Endothelial cell of umbilical vein (primary cell): ENCODE results near the gene SLC35F3. TPM values are rescaled to one million over a fixed set of nuclear protein-coding genes. Genes with fewer than 3 reads are reported as not detected.

Experiments
- BruUV-seq: library from RNA; stranded (reverse); fragments of 400-500 nt; replicated peaks from 2 replicates; lab custom pipeline; 2021; lab: Mats Ljungman, UMichigan
- CTCF ChIA-PET: fragments of 300-600, 350-600 bp; sonication (Branson Sonifier 250); formaldehyde crosslinking; loops from one replicate; lab custom pipeline; 2021; ENCODE audit warnings: antibody characterized with exemption, inconsistent platforms; lab: Charles Lee
- POLR2A ChIA-PET: fragments of 300-600, 350-600 bp; sonication (Branson Sonifier 250); formaldehyde crosslinking; loops from one replicate; lab custom pipeline; 2021; ENCODE audit warnings: antibody characterized with exemption, inconsistent platforms; lab: Charles Lee
- DNase-seq: peaks from one replicate; pipeline ENCODE4 v3.0.0-alpha.2; 2011; ENCODE audit warnings: low read depth, low spot score
- FAIRE-seq: peaks from 2 replicates; lab custom pipeline; 2011; peaks lifted over from hg19 to GRCh38; lab: Jason Lieb, UNC
- H2AFZ ChIP-seq: 2 replicates; pipeline ENCODE4 v1.6.0; 2012; ENCODE audit warnings: low read depth, low read length, control low read depth, inconsistent platforms
- H3K27ac ChIP-seq: 2 replicates; pipeline ENCODE4 v1.5.1; 2011; ENCODE audit warnings: low read depth, mild to moderate bottlenecking, control low read depth, low read length, moderate library complexity; ENCODE audit not compliant: insufficient read depth
- H3K27me3 ChIP-seq, 2 experiments: 2 replicates each; pipeline versions ENCODE4 v1.6.0 to v1.6.1; 2011; ENCODE audit warnings: low read length in 2 of 2, mixed read lengths in 1 of 2; ENCODE audit not compliant: control insufficient read depth in 2 of 2, insufficient read depth in 2 of 2
- H3K36me3 ChIP-seq, 2 experiments: 2 replicates in 1 of 2; 3 replicates in 1 of 2; pipeline ENCODE4 v1.5.1; 2011; ENCODE audit warnings: low read length in 2 of 2, mild to moderate bottlenecking in 1 of 2, moderate library complexity in 1 of 2; ENCODE audit not compliant: control insufficient read depth in 2 of 2, insufficient read depth in 2 of 2; ENCODE audit errors: extremely low read depth in 1 of 2
- H3K4me1 ChIP-seq: 3 replicates; pipeline ENCODE4 v1.5.1; 2011; ENCODE audit warnings: mild to moderate bottlenecking, low read length; ENCODE audit not compliant: control insufficient read depth, insufficient read depth; ENCODE audit errors: extremely low read depth
- H3K4me2 ChIP-seq: 2 replicates; pipeline ENCODE4 v1.6.1; 2011; ENCODE audit warnings: low read length, control low read depth, mixed read lengths; ENCODE audit not compliant: insufficient read depth
- H3K4me3 ChIP-seq, 3 experiments: fragments of 200-600 bp in 1 of 3; sonication (generic), shearing (Covaris generic) in 1 of 3; replicated peaks in 1 of 3; 2 replicates each; pipeline ENCODE4 v1.5.1; 2011 to 2016; ENCODE audit warnings: control low read depth in 3 of 3, low read length in 3 of 3, mild to moderate bottlenecking in 2 of 3, inconsistent platforms in 1 of 3, low read depth in 1 of 3, moderate library complexity in 1 of 3; ENCODE audit not compliant: insufficient read depth in 1 of 3
- H3K79me2 ChIP-seq: 2 replicates; pipeline ENCODE4 v1.6.0; 2012; ENCODE audit warnings: low read length, inconsistent platforms; ENCODE audit not compliant: control insufficient read depth, insufficient read depth
- H3K9ac ChIP-seq: replicated peaks from 2 replicates; pipeline ENCODE3; 2011; ENCODE audit warnings: low read length, control low read depth; ENCODE audit not compliant: insufficient read depth; ENCODE audit errors: extremely low read depth
- H3K9me1 ChIP-seq: replicated peaks from 3 replicates; pipeline ENCODE4 v1.6.0; 2011; ENCODE audit warnings: mild to moderate bottlenecking, low read length; ENCODE audit not compliant: control insufficient read depth, insufficient read depth; ENCODE audit errors: extremely low read depth
- H3K9me3 ChIP-seq: replicated peaks from 2 replicates; pipeline ENCODE4 v1.5.1; 2012; ENCODE audit warnings: low read length, inconsistent platforms; ENCODE audit not compliant: control insufficient read depth, insufficient read depth
- H4K20me1 ChIP-seq: replicated peaks from 2 replicates; pipeline ENCODE3; 2011; ENCODE audit warnings: mild to moderate bottlenecking, low read length; ENCODE audit not compliant: control insufficient read depth, insufficient read depth; ENCODE audit errors: extremely low read depth
- EZH2 ChIP-seq: IDR thresholded peaks from 2 replicates; pipeline ENCODE4 v1.6.1; 2012; ENCODE audit warnings: borderline replicate concordance, low read depth, mild to moderate bottlenecking, moderate library complexity, low read length, inconsistent platforms; ENCODE audit not compliant: severe bottlenecking
- FOS ChIP-seq: IDR thresholded peaks from 2 replicates; pipeline ENCODE4 v1.6.1; 2011; ENCODE audit warnings: mild to moderate bottlenecking, low read length, moderate library complexity, borderline replicate concordance; ENCODE audit not compliant: insufficient read depth
- GATA2 ChIP-seq: IDR thresholded peaks from 2 replicates; pipeline ENCODE4 v1.7.0; 2011; ENCODE audit warnings: low read depth, mild to moderate bottlenecking, moderate library complexity, mixed read lengths, low read length; ENCODE audit not compliant: insufficient read length, insufficient read depth
- JUN ChIP-seq: IDR thresholded peaks from 2 replicates; pipeline ENCODE4 v1.6.1; 2011; ENCODE audit warnings: borderline replicate concordance, low read depth; ENCODE audit not compliant: insufficient read length, insufficient read depth
- MYC ChIP-seq: IDR thresholded peaks from one replicate; pipeline ENCODE4 v1.6.1; 2011; ENCODE audit warnings: mild to moderate bottlenecking, low read depth, low read length
- POLR2A ChIP-seq: IDR thresholded peaks from 2 replicates; pipeline ENCODE4 v1.6.1; 2012; ENCODE audit warnings: low read depth, mild to moderate bottlenecking, control low read depth, low read length
- POLR2AphosphoS5 ChIP-seq: IDR thresholded peaks from 2 replicates; pipeline ENCODE4 v1.6.1; 2012; ENCODE audit warnings: low read depth, mild to moderate bottlenecking, control low read depth, low read length, moderate library complexity; ENCODE audit not compliant: insufficient read depth
- dilution Hi-C: fragments of 300-500 bp; cut with MboI; formaldehyde crosslinking; loops from one replicate; pipeline ENCODE4 v1.15.0; 2019; ENCODE audit warnings: low sequenced_read_pairs; ENCODE audit not compliant: extremely low pct_ligation_motif_present
- intact Hi-C: fragments of 100-400 bp; cut with micrococcal nuclease; formaldehyde crosslinking; loops from one replicate; pipeline ENCODE4 v1.10.0; 2022
- polyA plus RNA-seq, 4 experiments: library from polyadenylated mRNA; depleted of rRNA in 3 of 4; stranded (reverse) in 3 of 4; unstranded in 1 of 4; fragments of >200 nt; gene quantifications; 2 replicates each; pipeline versions ENCODE4 v1.2.1 to v1.2.3, GENCODE V29; 2011 to 2012; ENCODE audit warnings: missing spikeins in 1 of 4
- total RNA-seq: library from RNA; stranded (reverse); gene quantifications from 2 replicates; pipeline ENCODE4 v1.2.3, GENCODE V29; 2021
- TF ChIP-seq, protein P1 (sequence below), 2 donors: IDR thresholded peaks; 1 replicate in 1 of 2; 2 replicates in 1 of 2; pipeline ENCODE4 v1.5.1; 2011; ENCODE audit warnings: low read length in 2 of 2, mild to moderate bottlenecking in 2 of 2, moderate library complexity in 2 of 2, control low read depth in 1 of 2, inconsistent platforms in 1 of 2, low read depth in 1 of 2; ENCODE audit not compliant: insufficient read depth in 1 of 2; ENCODE audit errors: extremely low read depth in 1 of 2
- TF ChIP-seq, protein P2 (sequence below): IDR thresholded peaks from 2 replicates; pipeline ENCODE4 v1.6.1; 2011; ENCODE audit not compliant: insufficient read depth, insufficient read length

SLC35F3 gene
- total and polyA plus RNA-seq, 2 donors (not counting 3 experiments of a cell fraction or from before 2014, with no cell fraction given), result not detected

DNA sequence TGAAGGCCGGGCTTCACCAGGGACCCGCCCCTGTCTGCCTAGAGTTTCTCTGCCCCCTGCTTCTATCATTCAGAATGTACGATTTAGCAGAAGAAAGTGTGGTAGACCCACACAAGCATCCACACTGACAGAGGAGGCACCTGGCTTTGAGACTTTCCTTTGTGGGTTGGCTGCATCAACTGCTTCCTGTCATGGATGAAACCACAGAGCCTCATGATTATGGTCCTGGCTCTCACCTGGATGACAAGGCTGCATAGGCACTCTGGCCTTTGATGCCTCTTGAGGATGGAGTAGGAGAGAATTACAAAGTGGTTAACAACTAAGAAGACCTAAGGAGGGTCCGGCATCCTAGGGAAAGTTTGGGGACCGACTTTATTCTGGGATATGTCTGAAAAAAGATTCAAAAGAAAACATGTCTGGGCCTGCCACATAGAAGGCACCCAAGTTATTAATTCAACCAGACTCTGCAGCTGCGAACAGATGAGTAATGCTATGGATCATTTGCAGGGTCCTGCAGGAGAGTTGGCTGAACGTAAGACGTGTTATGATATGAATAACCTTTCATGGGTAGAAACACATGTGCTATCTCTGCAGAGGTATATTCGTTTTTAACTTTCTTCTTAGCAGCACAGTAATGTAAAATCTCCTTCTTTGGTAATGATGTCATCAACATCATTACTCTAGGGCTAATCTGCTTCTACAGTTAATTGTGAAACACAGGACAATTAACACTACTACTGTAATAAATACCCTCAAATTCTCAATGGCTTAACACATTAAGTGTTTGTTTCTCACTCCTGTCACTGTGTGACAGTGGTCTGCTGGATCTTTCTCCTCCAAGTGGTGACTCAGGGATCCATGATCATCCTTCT, 136.2 kb downstream of the SLC35F3 start:
- dilution Hi-C loops (no loop called here), intact Hi-C loops (no loop called here)
- Histone ChIP-seq H3K9ac (no peak overlapping the region), H3K36me3 (no peaks in the 10 kb centered on the region), H3K4me1 (no peaks in the 10 kb centered on the region), H3K27ac (no peak overlapping the region), H3K9me3 (no peaks in the 10 kb centered on the region), H3K4me3 (no peak overlapping the region), H3K4me2 (no peak overlapping the region), H3K27me3 (no peaks in the 10 kb centered on the region), H2AFZ (no peak overlapping the region), H4K20me1 (no peaks in the 10 kb centered on the region), H3K79me2 (no peaks in the 10 kb centered on the region), H3K9me1 (no peaks in the 10 kb centered on the region)
- FAIRE-seq (no peak), DNase-seq (no peak)
- no TSS peak for BruUV-seq
- POLR2A ChIA-PET, result no interaction called here
- CTCF ChIA-PET, result no interaction called here
- TF ChIP-seq POLR2A, result no peak
- no peak for TF ChIP-seq GATA2
- no peak for TF ChIP-seq EZH2
- TF ChIP-seq POLR2AphosphoS5, result no peak
- TF ChIP-seq JUN, result no peak
- TF ChIP-seq MYC, result no peak
- TF ChIP-seq, protein P1, sequence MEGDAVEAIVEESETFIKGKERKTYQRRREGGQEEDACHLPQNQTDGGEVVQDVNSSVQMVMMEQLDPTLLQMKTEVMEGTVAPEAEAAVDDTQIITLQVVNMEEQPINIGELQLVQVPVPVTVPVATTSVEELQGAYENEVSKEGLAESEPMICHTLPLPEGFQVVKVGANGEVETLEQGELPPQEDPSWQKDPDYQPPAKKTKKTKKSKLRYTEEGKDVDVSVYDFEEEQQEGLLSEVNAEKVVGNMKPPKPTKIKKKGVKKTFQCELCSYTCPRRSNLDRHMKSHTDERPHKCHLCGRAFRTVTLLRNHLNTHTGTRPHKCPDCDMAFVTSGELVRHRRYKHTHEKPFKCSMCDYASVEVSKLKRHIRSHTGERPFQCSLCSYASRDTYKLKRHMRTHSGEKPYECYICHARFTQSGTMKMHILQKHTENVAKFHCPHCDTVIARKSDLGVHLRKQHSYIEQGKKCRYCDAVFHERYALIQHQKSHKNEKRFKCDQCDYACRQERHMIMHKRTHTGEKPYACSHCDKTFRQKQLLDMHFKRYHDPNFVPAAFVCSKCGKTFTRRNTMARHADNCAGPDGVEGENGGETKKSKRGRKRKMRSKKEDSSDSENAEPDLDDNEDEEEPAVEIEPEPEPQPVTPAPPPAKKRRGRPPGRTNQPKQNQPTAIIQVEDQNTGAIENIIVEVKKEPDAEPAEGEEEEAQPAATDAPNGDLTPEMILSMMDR (IDR thresholded peaks at IDR 0.05; ENCODE audit: extremely low read depth in 1 of 2, insufficient read depth in 1 of 2, low read depth in 1 of 2, low read length in 2 of 2), result no peak
- no peak for TF ChIP-seq FOS
- TF ChIP-seq, protein P2, sequence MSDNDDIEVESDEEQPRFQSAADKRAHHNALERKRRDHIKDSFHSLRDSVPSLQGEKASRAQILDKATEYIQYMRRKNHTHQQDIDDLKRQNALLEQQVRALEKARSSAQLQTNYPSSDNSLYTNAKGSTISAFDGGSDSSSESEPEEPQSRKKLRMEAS, result no peak
